ENCODE measurements around the gene FRMD5.

DNA sequence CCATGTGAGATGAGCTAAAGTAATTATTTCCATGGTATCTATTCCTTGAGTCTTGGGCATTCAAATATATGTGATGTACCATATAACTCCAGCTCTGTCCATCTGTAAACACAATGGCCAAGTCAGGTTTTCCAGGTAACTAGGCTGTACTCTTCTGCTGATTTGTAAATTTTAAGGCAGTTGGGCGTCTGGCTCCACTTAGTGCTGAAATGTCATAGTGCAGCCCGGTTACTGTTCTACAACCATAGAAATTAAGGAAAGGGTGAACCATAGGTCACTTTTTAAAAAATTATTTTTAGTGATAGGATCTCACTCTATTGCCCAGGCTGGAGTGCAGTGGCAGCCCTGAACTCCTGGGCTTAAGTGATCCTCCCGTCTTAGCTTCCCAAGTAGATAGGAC, 48.8 kb upstream of the FRMD5 start:
- TF ChIP-seq, protein P1, sequence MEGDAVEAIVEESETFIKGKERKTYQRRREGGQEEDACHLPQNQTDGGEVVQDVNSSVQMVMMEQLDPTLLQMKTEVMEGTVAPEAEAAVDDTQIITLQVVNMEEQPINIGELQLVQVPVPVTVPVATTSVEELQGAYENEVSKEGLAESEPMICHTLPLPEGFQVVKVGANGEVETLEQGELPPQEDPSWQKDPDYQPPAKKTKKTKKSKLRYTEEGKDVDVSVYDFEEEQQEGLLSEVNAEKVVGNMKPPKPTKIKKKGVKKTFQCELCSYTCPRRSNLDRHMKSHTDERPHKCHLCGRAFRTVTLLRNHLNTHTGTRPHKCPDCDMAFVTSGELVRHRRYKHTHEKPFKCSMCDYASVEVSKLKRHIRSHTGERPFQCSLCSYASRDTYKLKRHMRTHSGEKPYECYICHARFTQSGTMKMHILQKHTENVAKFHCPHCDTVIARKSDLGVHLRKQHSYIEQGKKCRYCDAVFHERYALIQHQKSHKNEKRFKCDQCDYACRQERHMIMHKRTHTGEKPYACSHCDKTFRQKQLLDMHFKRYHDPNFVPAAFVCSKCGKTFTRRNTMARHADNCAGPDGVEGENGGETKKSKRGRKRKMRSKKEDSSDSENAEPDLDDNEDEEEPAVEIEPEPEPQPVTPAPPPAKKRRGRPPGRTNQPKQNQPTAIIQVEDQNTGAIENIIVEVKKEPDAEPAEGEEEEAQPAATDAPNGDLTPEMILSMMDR (conservative IDR thresholded peaks at IDR 0.05 in 1 of 2, IDR thresholded peaks at IDR 0.05 in 1 of 2; ENCODE audit: low read depth in 1 of 2, low read length in 2 of 2): peak in 1 of 2 donors; percentile 16
- TF ChIP-seq EZH2 (IDR thresholded peaks at IDR 0.05; ENCODE audit: low read length, missing control alignments): no peak

All from fibroblast of lung (primary cell).